MCF 10A (cell line): Measurements from ENCODE around the gene TAS2R20. TPM values are rescaled to one million over a fixed set of nuclear protein-coding genes. Genes with fewer than 3 reads are reported as not detected.

ENCODE experiments used
- BruUV-seq: library from RNA; stranded (reverse); fragments of 400-500 nt; replicated peaks from 2 replicates; lab custom pipeline; 2021; lab: Mats Ljungman, UMichigan
- CTCF ChIA-PET: fragments of 300-600 bp; sonication (Branson Sonifier 250); formaldehyde crosslinking; extraction: SDS; loops from one replicate; lab custom pipeline; 2021; ENCODE audit warnings: antibody characterized with exemption, inconsistent platforms; lab: Yijun Ruan, JAX
- POLR2A ChIA-PET: fragments of 300-600, 350-650 bp; sonication (Branson Sonifier 250); formaldehyde crosslinking; extraction: SDS; loops from one replicate; lab custom pipeline; 2020; ENCODE audit warnings: antibody characterized with exemption, inconsistent platforms; lab: Yijun Ruan, JAX
- DNase-seq: peaks from one replicate; pipeline ENCODE4 v3.0.0-alpha.2; 2018; ENCODE audit not compliant: unreplicated experiment
- H3K27ac Mint-ChIP-seq: one replicate; pipeline ENCODE4 v1.8.0; 2022; ENCODE audit warnings: mild to moderate bottlenecking, low read depth, mixed read lengths; ENCODE audit not compliant: unreplicated experiment
- H3K27me3 Mint-ChIP-seq: one replicate; pipeline ENCODE4 v1.8.0; 2022; ENCODE audit warnings: mixed read lengths; ENCODE audit not compliant: insufficient read depth, unreplicated experiment
- H3K36me3 Mint-ChIP-seq: one replicate; pipeline ENCODE4 v1.8.0; 2022; ENCODE audit warnings: mild to moderate bottlenecking, moderate library complexity, mixed read lengths; ENCODE audit not compliant: insufficient read depth, unreplicated experiment
- H3K4me1 Mint-ChIP-seq: one replicate; pipeline ENCODE4 v1.8.0; 2022; ENCODE audit warnings: mixed read lengths; ENCODE audit not compliant: insufficient read depth, unreplicated experiment
- H3K4me3 Mint-ChIP-seq: one replicate; pipeline ENCODE4 v1.8.0; 2022; ENCODE audit warnings: mild to moderate bottlenecking, moderate library complexity, mixed read lengths; ENCODE audit not compliant: unreplicated experiment
- H3K9me3 Mint-ChIP-seq: one replicate; pipeline ENCODE4 v1.8.0; 2022; ENCODE audit warnings: mixed read lengths; ENCODE audit not compliant: unreplicated experiment
- CTCF ChIP-seq: fragments of 200-600 bp; IDR thresholded peaks from one replicate; pipeline ENCODE4 v1.8.0; 2022; ENCODE audit warnings: antibody characterized with exemption, mild to moderate bottlenecking; ENCODE audit not compliant: unreplicated experiment
- intact Hi-C: fragments of 100-400 bp; cut with micrococcal nuclease; formaldehyde crosslinking; loops from 2 replicates; pipeline ENCODE4 v1.14.1; 2022
- total RNA-seq: library from RNA; stranded (reverse); gene quantifications from 2 replicates; pipeline ENCODE4 v1.2.3, GENCODE V29; 2022

TAS2R20 gene
- total RNA-seq, 1 experiment from 2014 or later: 1.8 TPM

GRCh38 chr12:10965476-10965875 lies 32.6 kb downstream of the TAS2R20 start:
- Mint-ChIP-seq H3K4me1 (peaks cover 18% of the 10 kb centered on the region), H3K27me3 (no peaks in the 10 kb centered on the region), H3K36me3 (no peaks in the 10 kb centered on the region), H3K27ac (no peak overlapping the region), H3K4me3 (no peak overlapping the region), H3K9me3 (no peaks in the 10 kb centered on the region)
- CTCF ChIA-PET: no interaction called here
- TF ChIP-seq CTCF: no peak
- intact Hi-C loops: loop anchor here (10.0 kb wide), 1 partner anchor 191 kb away; no protein-coding TSS in a partner anchor
- no TSS peak for BruUV-seq
- DNase-seq: no peak
- POLR2A ChIA-PET: no interaction called here

- no peak for TF ChIP-seq CTCF
- POLR2A ChIA-PET: no interaction called here
- Mint-ChIP-seq H3K4me3 (no peak overlapping the region), H3K4me1 (no peaks in the 10 kb centered on the region), H3K27me3 (no peaks in the 10 kb centered on the region), H3K36me3 (no peaks in the 10 kb centered on the region), H3K9me3 (peaks cover 12% of the 10 kb centered on the region), H3K27ac (no peak overlapping the region)
- CTCF ChIA-PET: interaction anchor here (0.7 kb wide), 1 partner anchor 1608 kb away, joined by 3 read pairs; no protein-coding TSS in a partner anchor
- intact Hi-C loops: loop anchor here (10.0 kb wide), 1 partner anchor 185 kb away; no protein-coding TSS in a partner anchor
- no TSS peak for BruUV-seq
- DNase-seq: no peak
These were observed 37.9 kb downstream of the TAS2R20 start for GRCh38 chr12:10960211-10960610.

- H3K36me3 Mint-ChIP-seq: no peaks in the 10 kb centered on the region
- peaks cover 16% of the 10 kb centered on the region for H3K9me3 Mint-ChIP-seq
- H3K4me1 Mint-ChIP-seq: no peaks in the 10 kb centered on the region
- CTCF ChIA-PET: interaction anchor here (0.7 kb wide), 1 partner anchor 1608 kb away, joined by 3 read pairs; no protein-coding TSS in a partner anchor
- H3K27ac Mint-ChIP-seq: no peak overlapping the region
- H3K27me3 Mint-ChIP-seq: no peaks in the 10 kb centered on the region
- intact Hi-C loops: loop anchor here (10.0 kb wide), 1 partner anchor 185 kb away; no protein-coding TSS in a partner anchor
- DNase-seq: peak; percentile 9
- no peak overlapping the region for H3K4me3 Mint-ChIP-seq
- POLR2A ChIA-PET: no interaction called here
- no TSS peak for BruUV-seq
- no peak for TF ChIP-seq CTCF
These were observed 38.3 kb downstream of the TAS2R20 start for GRCh38 chr12:10959804-10960203.

- Mint-ChIP-seq H3K9me3 (peaks cover 31% of the 10 kb centered on the region), H3K36me3 (no peaks in the 10 kb centered on the region), H3K27ac (no peak overlapping the region), H3K4me3 (no peak overlapping the region), H3K27me3 (no peaks in the 10 kb centered on the region), H3K4me1 (no peaks in the 10 kb centered on the region)
- intact Hi-C loops: no loop called here
- CTCF ChIA-PET: interaction anchor here (0.7 kb wide), 1 partner anchor 50 kb away, joined by 3 read pairs; no protein-coding TSS in a partner anchor
- no TSS peak for BruUV-seq
- TF ChIP-seq CTCF: no peak
- DNase-seq: no peak
- POLR2A ChIA-PET: interaction anchor here (0.7 kb wide), 1 partner anchor 109 kb away, joined by 3 read pairs; the partner anchor contains the start of gene PRR4
These were observed 40.4 kb downstream of the TAS2R20 start for GRCh38 chr12:10957741-10958140.
